Stimulated activated CD8-positive, alpha-beta memory T cell treated with anti-CD3 and anti-CD28 coated beads, Interleukin-7, amount 100 ng/mL, for 24 hours (primary cell): ENCODE data around the gene SPECC1.
"Not testable (repeated sequence)": the region's sequence is repeated elsewhere in the genome, so short reads cannot be mapped to it uniquely, and the experiment has no call there.

Experiments used
- DNase-seq: peaks from one replicate; pipeline ENCODE4 v3.0.0-alpha.2; 2020; ENCODE audit warnings: low read depth

Gene SPECC1

GRCh38 chr17:20095336-20096080 lies 86.3 kb downstream of the SPECC1 start:
- no peak for DNase-seq

GRCh38 chr17:20096430-20096829 lies 87.3 kb downstream of the SPECC1 start:
- no peak for DNase-seq

- DNase-seq, result no peak
Observed at GRCh38 chr17:20097330-20097729, 88.2 kb downstream of the SPECC1 start.

DNA sequence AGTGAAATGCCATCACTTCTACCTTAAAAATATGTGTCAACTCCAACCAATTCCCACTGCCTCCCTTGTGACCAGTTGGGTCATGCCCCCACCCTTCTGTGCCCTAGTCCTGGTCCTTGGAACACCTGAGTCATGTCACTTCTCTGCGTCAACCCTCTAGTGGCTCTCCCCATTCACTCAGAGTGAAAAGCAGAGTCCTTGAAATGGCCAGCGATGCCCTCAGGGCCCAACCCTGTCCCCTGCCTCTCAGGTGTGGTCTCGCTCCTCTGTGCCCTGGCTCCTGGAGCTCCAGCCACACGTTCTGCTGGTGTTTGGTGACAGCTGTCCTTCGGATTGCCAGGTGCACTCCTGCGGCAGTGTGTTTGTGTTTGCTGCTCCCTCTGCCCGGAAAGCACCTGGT lies 89.2 kb downstream of the SPECC1 start:
- no peak for DNase-seq

GRCh38 chr17:20100806-20101205 lies 91.6 kb downstream of the SPECC1 start:
- DNase-seq, result not testable (repeated sequence)

GRCh38 chr17:20103454-20104446 lies 94.6 kb downstream of the SPECC1 start:
- no peak for DNase-seq

DNA sequence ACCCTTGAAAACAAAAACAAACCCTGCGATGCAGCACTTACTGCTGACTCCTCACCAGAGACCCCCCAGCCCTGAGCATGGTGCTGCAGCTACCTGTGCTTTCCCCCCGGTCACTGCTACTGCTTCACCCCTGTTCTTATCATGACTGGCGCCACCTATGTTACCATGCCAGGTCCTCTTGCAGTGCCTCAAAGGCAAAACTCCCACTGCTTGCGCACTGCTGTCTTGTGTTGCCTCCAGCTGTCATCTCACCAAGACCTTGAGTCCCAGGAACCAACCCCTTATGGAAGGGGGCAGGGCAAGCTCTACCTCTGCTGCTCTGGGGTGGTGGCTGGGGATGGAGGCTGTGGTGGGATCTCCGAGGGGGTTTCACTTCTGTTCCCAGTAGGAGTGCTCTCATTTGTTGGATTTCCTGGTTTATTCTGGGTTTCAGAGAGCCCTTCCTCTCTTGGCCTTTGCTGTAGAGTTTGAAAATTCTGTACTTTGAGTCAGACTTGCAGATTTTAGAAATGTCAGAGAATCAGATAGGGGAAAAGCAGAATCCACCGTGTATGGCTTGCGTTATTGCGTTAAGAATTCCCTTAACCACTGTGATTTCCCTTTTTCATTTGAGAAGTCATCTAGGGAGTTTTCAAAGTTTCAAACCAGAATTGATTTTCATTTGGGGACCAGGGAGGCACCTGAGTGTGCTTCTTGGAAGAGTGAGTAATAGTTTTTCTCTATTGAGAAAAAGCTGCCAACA lies 96.6 kb downstream of the SPECC1 start:
- no peak for DNase-seq

DNA sequence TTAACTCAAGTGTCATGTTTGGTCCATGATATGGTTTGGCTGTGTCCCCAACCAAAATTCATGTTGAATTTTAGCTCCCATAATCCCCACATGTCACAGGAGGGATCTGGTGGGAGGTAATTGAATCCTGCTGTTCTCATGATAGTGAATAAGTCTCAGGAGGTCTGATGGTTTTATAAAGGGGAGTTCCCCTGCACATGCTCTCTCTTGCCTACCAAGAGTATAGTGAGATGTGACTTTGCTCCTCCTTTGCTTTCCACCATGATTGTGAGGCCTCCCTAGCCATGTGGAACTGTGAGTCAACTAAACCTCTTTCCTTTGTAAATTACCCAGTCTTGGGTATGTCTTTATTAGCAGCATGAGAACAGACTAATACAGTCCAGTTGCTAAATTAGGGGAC lies 97.3 kb downstream of the SPECC1 start:
- DNase-seq, result not testable (repeated sequence)

- no peak for DNase-seq
Observed at GRCh38 chr17:20109076-20109475, 99.9 kb downstream of the SPECC1 start.

DNA sequence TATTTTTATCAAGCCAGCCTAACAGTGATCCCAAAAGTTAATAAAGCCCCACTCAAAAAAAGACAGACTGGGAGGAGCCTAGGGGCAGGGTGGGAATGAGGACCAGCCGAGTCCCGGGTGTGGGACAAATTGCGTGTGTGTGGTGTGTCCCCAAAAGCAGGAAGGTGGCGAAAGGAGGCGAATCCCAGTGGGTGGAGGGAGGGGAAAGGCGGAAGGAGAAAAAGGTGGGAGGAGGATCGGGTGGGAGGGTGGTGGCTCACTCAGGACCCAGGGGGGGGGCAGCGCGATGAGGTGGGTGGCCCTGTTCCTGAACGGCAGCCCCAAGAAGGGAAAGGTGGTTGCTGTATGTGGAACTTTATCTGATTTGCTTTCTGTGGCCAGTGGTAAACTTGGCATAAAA lies 102.4 kb downstream of the SPECC1 start:
- no peak for DNase-seq

GRCh38 chr17:20114466-20114865 lies 105.3 kb downstream of the SPECC1 start:
- no peak for DNase-seq

DNA sequence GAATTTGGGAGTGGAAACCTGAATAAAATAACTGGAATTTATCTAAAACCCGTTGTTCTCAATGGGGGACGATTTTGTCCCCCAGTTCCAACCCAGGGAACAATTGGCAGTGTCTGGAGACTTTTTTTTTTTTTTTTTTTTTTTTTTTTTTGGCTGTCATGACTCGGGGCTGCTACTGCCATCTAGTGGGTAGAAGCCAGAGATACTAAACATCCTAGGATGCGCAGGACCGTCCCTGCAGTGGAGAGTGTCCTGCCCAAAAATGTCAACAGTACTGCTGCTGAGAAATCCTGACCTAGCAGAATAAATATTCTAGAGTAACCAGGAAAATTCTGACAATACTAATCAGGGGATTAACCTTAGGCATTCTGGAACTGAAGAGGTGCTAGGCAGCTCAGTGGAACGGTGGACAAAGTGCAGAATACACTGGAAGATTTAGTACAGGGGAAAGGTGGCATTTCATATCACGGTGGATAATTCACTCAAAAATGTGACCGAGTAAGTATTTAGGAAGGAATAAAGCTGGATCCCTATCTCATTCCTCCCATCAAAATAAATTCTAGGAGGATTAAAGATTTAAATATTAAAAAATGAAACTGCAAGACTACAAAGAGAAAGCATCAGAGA lies 107.6 kb downstream of the SPECC1 start:
- peak; percentile 14 for DNase-seq

DNA sequence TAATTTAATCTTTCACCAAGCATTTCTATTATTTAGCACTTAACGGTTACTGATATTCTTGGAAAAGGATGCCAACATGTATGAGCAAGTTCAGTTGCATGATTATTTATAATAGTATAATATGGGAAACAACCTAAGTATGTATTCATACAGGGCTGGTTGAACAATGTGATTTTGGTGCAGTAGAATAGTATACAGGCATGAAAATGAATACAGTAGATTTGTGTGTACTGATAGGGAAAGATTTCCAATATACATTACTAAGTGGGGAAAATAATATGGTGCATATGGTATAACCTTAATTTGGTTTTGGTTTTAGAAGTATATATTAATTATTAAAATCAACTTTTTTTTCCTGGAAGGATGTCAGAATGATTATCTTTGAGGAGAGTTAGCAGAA lies 109.1 kb downstream of the SPECC1 start:
- DNase-seq, result no peak

DNA sequence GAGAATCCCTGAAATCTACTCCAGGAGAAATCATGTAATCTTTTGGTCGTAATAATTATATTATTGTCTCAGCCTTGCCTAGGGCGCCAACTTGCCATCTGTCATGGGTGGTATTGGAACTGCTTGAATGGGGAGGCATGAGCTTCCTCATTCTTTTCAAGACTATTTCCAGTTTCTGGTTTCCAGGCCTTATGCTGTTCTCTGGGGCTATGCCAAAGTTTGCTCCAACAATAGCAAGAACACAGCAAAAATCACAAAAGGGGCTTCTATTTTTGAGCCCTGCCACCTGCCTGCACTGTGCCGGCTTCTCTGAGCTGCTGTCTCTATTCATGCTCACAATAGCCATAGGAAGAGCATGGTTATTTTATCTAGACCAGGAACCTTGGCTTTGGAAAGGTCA lies 111.7 kb downstream of the SPECC1 start:
- DNase-seq, result no peak

GRCh38 chr17:20121359-20122253 lies 112.4 kb downstream of the SPECC1 start:
- peak; percentile 57 for DNase-seq

DNA sequence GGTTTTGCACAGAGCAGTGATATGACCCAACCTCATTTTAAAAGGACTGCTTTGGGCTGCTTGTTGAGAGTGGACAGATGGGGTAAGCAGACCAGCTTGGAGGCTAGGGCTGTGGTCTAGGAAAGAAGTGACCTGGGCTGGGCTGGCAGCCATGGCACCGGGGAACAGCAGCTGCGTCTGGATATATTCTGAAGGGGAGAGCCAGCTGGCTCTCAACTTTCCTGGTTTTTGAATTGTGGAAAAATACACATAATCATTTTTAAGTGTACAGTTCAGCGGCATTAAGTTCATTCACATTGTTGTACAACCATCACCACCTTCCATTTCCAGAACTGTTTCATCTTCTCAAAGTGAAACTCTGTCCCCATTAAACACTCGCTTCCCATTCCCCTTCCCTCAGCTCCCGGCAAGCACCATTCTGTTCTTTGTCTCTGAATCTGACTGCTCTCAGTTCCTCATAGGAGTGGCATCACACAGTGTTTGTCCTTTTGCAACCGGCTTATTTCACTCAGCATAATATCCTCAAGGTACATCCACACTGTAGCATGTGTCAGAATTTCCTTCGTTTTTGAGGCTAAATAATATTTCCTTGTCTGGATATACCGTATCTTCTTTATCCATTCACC lies 113.2 kb downstream of the SPECC1 start:
- DNase-seq, result no peak

DNA sequence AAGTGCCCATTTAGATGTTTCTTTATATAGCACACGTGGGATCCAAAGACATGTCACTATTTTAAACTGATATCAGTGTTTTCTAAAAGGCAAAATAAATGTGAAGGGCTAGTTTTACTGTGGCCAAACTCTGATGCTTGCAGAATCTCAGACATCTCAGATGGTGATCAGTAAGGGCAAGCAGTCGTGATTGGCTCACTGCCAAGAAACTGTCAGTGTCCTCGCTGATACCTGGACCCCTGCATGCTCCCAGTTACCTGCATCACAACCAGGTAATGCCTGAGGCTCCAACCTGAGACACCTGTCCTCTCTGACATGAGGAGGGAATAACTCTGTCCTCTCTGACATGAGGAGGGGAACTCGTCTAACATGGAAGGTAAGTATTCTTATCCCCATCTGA lies 114.0 kb downstream of the SPECC1 start:
- no peak for DNase-seq

- no peak for DNase-seq
Observed at GRCh38 chr17:20125724-20126123, 116.6 kb downstream of the SPECC1 start.

- DNase-seq, result no peak
Observed at GRCh38 chr17:20127360-20128035, 118.3 kb downstream of the SPECC1 start.
